ENCODE measurements around the gene DUOXA2.

Gene DUOXA2

GRCh38 chr15:45143946-45144345, 29.8 kb downstream of the DUOXA2 start:
- FAIRE-seq = no peak
- DNase-seq (ENCODE audit: insufficient read length, low spot score) = no peak
- no peak for TF ChIP-seq POU2F2 (IDR thresholded peaks at IDR 0.05; ENCODE audit: low read depth, low read length)
- TF ChIP-seq POLR2A (IDR thresholded peaks at IDR 0.05; ENCODE audit: low read depth, low read length) = no peak
- TF ChIP-seq POLR2AphosphoS5 (IDR thresholded peaks at IDR 0.05; ENCODE audit: low read depth, low read length) = no peak
- TF ChIP-seq TAF1 (IDR thresholded peaks at IDR 0.05; ENCODE audit: low read depth, low read length) = no peak

DNA sequence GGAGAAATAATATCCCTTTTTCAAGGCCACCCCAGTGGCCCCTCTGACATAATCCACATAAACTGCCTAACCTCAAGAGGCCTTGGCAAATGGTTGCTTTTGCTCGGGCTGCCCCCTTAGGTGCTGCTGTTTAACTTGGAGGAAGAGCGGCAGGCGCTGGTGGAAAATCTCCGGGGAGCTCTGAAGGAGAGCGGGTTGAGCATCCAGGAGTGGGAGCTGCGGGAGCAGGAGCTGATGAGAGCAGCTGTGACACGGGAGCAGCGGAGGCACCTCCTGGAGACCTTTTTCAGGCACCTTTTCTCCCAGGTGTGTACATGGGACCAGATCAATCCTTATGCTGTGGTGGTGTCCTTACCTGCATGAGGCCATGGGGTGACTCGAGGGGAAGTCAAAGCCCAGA, 30.6 kb downstream of the DUOXA2 start:
- DNase-seq (ENCODE audit: insufficient read length, low spot score) = no peak
- TF ChIP-seq TAF1 (IDR thresholded peaks at IDR 0.05; ENCODE audit: low read depth, low read length) (no peak), POLR2A (IDR thresholded peaks at IDR 0.05; ENCODE audit: low read depth, low read length) (no peak), PAX5 (IDR thresholded peaks at IDR 0.05; ENCODE audit: insufficient read depth, low read length, severe bottlenecking) (no peak), SPI1 (IDR thresholded peaks at IDR 0.05; ENCODE audit: low read depth, low read length) (no peak), POU2F2 (IDR thresholded peaks at IDR 0.05; ENCODE audit: low read depth, low read length) (no peak), POLR2AphosphoS5 (IDR thresholded peaks at IDR 0.05; ENCODE audit: low read depth, low read length) (no peak)
- FAIRE-seq = no peak

- no peak for TF ChIP-seq POU2F2 (IDR thresholded peaks at IDR 0.05; ENCODE audit: low read depth, low read length)
- no peak for TF ChIP-seq TAF1 (IDR thresholded peaks at IDR 0.05; ENCODE audit: low read depth, low read length)
- no peak for TF ChIP-seq POLR2AphosphoS5 (IDR thresholded peaks at IDR 0.05; ENCODE audit: low read depth, low read length)
- TF ChIP-seq PAX5 (IDR thresholded peaks at IDR 0.05; ENCODE audit: insufficient read depth, low read length, severe bottlenecking) = no peak
- no peak for TF ChIP-seq SPI1 (IDR thresholded peaks at IDR 0.05; ENCODE audit: low read depth, low read length)
- no peak for TF ChIP-seq POLR2A (IDR thresholded peaks at IDR 0.05; ENCODE audit: low read depth, low read length)
- no peak for FAIRE-seq
- no peak for DNase-seq (ENCODE audit: insufficient read length, low spot score)
Observed at GRCh38 chr15:45146405-45146804, 32.3 kb downstream of the DUOXA2 start.

DNA sequence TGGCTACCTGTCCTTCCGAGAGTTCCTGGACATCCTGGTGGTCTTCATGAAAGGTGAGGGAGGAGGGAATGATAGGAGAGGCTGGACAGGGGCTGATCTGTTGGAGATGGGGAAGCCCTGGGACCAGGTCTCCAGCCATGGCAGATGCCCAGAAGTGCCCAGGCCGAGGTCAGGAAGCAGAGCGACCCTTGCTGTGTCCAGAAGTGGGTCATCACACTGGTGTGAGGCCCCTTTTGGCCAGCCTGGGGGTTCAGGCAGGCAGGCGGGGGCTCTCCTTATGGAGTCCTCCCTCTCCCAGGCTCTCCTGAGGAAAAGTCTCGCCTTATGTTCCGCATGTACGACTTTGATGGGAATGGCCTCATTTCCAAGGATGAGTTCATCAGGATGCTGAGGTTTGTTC, 33.5 kb downstream of the DUOXA2 start:
- TF ChIP-seq POU2F2 (IDR thresholded peaks at IDR 0.05; ENCODE audit: low read depth, low read length) (no peak), TAF1 (IDR thresholded peaks at IDR 0.05; ENCODE audit: low read depth, low read length) (no peak), POLR2AphosphoS5 (IDR thresholded peaks at IDR 0.05; ENCODE audit: low read depth, low read length) (no peak), SPI1 (IDR thresholded peaks at IDR 0.05; ENCODE audit: low read depth, low read length) (no peak), POLR2A (IDR thresholded peaks at IDR 0.05; ENCODE audit: low read depth, low read length) (no peak), PAX5 (IDR thresholded peaks at IDR 0.05; ENCODE audit: insufficient read depth, low read length, severe bottlenecking) (no peak)
- DNase-seq (ENCODE audit: insufficient read length, low spot score) = no peak
- no peak for FAIRE-seq

GRCh38 chr15:45148076-45149059, 34.2 kb downstream of the DUOXA2 start:
- FAIRE-seq (no peak), DNase-seq (ENCODE audit: insufficient read length, low spot score) (no peak)
- TF ChIP-seq POU2F2 (IDR thresholded peaks at IDR 0.05; ENCODE audit: low read depth, low read length) = no peak
- TF ChIP-seq POLR2A (IDR thresholded peaks at IDR 0.05; ENCODE audit: low read depth, low read length) = no peak
- TF ChIP-seq POLR2AphosphoS5 (IDR thresholded peaks at IDR 0.05; ENCODE audit: low read depth, low read length) = no peak
- TF ChIP-seq TAF1 (IDR thresholded peaks at IDR 0.05; ENCODE audit: low read depth, low read length) = no peak
- TF ChIP-seq SPI1 (IDR thresholded peaks at IDR 0.05; ENCODE audit: low read depth, low read length) = no peak
- no peak for TF ChIP-seq PAX5 (IDR thresholded peaks at IDR 0.05; ENCODE audit: insufficient read depth, low read length, severe bottlenecking)

- FAIRE-seq = no peak
- TF ChIP-seq POLR2A (IDR thresholded peaks at IDR 0.05; ENCODE audit: low read depth, low read length) = no peak
- TF ChIP-seq SPI1 (IDR thresholded peaks at IDR 0.05; ENCODE audit: low read depth, low read length) = no peak
- TF ChIP-seq TAF1 (IDR thresholded peaks at IDR 0.05; ENCODE audit: low read depth, low read length) = no peak
- TF ChIP-seq POLR2AphosphoS5 (IDR thresholded peaks at IDR 0.05; ENCODE audit: low read depth, low read length) = no peak
- no peak for TF ChIP-seq POU2F2 (IDR thresholded peaks at IDR 0.05; ENCODE audit: low read depth, low read length)
- no peak for TF ChIP-seq PAX5 (IDR thresholded peaks at IDR 0.05; ENCODE audit: insufficient read depth, low read length, severe bottlenecking)
Observed at GRCh38 chr15:45149060-45149459, 34.9 kb downstream of the DUOXA2 start.

GRCh38 chr15:45150481-45150880, 36.4 kb downstream of the DUOXA2 start:
- TF ChIP-seq TAF1 (IDR thresholded peaks at IDR 0.05; ENCODE audit: low read depth, low read length) (no peak), PAX5 (IDR thresholded peaks at IDR 0.05; ENCODE audit: insufficient read depth, low read length, severe bottlenecking) (no peak), POLR2A (IDR thresholded peaks at IDR 0.05; ENCODE audit: low read depth, low read length) (no peak), POU2F2 (IDR thresholded peaks at IDR 0.05; ENCODE audit: low read depth, low read length) (no peak), SPI1 (IDR thresholded peaks at IDR 0.05; ENCODE audit: low read depth, low read length) (no peak), POLR2AphosphoS5 (IDR thresholded peaks at IDR 0.05; ENCODE audit: low read depth, low read length) (no peak)
- FAIRE-seq = no peak
- no peak for DNase-seq (ENCODE audit: insufficient read length, low spot score)

More at GRCh38 chr15:45149060-45149459, 34.9 kb downstream of the DUOXA2 start:
- DNase-seq (ENCODE audit: insufficient read length, low spot score) = no peak

GRCh38 chr15:45150997-45151396, 36.9 kb downstream of the DUOXA2 start:
- FAIRE-seq = no peak
- TF ChIP-seq PAX5 (IDR thresholded peaks at IDR 0.05; ENCODE audit: insufficient read depth, low read length, severe bottlenecking) (no peak), TAF1 (IDR thresholded peaks at IDR 0.05; ENCODE audit: low read depth, low read length) (no peak), POU2F2 (IDR thresholded peaks at IDR 0.05; ENCODE audit: low read depth, low read length) (no peak)
- DNase-seq (ENCODE audit: insufficient read length, low spot score) = no peak

GRCh38 chr15:45151998-45152828, 38.1 kb downstream of the DUOXA2 start:
- FAIRE-seq (no peak), DNase-seq (ENCODE audit: insufficient read length, low spot score) (no peak)
- TF ChIP-seq POLR2AphosphoS5 (IDR thresholded peaks at IDR 0.05; ENCODE audit: low read depth, low read length) (no peak), SPI1 (IDR thresholded peaks at IDR 0.05; ENCODE audit: low read depth, low read length) (no peak), POU2F2 (IDR thresholded peaks at IDR 0.05; ENCODE audit: low read depth, low read length) (no peak), TAF1 (IDR thresholded peaks at IDR 0.05; ENCODE audit: low read depth, low read length) (no peak), PAX5 (IDR thresholded peaks at IDR 0.05; ENCODE audit: insufficient read depth, low read length, severe bottlenecking) (no peak), POLR2A (IDR thresholded peaks at IDR 0.05; ENCODE audit: low read depth, low read length) (no peak)

All from GM12891 (cell line).